Measurements from ENCODE around the gene ALDH1A2.

Gene ALDH1A2

GRCh38 chr15:58019503-58020376, 45.8 kb downstream of the ALDH1A2 start:
- TF ChIP-seq TAF1 (IDR thresholded peaks at IDR 0.05; ENCODE audit: borderline replicate concordance, insufficient read depth, low read length) (no peak), FOXP2 (optimal IDR thresholded peaks at IDR 0.05; ENCODE audit: borderline replicate concordance, extremely low read depth, extremely low read length, insufficient read depth) (no peak), SIN3A (IDR thresholded peaks at IDR 0.05; ENCODE audit: borderline replicate concordance, insufficient read depth, low read length) (no peak), POLR2AphosphoS5 (IDR thresholded peaks at IDR 0.05; ENCODE audit: low read depth, low read length) (no peak)
- TF ChIP-seq, protein P1, sequence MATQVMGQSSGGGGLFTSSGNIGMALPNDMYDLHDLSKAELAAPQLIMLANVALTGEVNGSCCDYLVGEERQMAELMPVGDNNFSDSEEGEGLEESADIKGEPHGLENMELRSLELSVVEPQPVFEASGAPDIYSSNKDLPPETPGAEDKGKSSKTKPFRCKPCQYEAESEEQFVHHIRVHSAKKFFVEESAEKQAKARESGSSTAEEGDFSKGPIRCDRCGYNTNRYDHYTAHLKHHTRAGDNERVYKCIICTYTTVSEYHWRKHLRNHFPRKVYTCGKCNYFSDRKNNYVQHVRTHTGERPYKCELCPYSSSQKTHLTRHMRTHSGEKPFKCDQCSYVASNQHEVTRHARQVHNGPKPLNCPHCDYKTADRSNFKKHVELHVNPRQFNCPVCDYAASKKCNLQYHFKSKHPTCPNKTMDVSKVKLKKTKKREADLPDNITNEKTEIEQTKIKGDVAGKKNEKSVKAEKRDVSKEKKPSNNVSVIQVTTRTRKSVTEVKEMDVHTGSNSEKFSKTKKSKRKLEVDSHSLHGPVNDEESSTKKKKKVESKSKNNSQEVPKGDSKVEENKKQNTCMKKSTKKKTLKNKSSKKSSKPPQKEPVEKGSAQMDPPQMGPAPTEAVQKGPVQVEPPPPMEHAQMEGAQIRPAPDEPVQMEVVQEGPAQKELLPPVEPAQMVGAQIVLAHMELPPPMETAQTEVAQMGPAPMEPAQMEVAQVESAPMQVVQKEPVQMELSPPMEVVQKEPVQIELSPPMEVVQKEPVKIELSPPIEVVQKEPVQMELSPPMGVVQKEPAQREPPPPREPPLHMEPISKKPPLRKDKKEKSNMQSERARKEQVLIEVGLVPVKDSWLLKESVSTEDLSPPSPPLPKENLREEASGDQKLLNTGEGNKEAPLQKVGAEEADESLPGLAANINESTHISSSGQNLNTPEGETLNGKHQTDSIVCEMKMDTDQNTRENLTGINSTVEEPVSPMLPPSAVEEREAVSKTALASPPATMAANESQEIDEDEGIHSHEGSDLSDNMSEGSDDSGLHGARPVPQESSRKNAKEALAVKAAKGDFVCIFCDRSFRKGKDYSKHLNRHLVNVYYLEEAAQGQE (IDR thresholded peaks at IDR 0.05; ENCODE audit: insufficient read depth in 1 of 2, low read depth in 2 of 2, low read length in 2 of 2), result no peak

DNA sequence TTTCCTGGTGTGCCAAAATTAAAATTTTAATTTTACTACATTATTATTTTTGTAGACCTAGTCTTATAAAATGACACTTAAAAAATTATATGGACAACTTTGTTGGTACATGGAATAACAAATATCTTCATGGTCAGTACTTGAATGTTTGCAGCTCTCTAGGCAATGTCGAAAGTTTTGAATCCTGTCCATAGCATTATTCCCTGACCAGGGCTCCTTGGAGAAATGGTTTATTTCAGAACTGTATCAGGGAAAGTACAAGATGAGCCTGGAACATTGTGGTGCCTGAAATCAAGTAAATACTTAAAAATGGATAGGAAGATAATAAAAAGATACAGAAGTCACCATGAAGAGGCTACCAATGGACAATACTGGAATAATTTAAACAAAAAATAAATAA, 47.6 kb downstream of the ALDH1A2 start:
- TF ChIP-seq SIN3A (IDR thresholded peaks at IDR 0.05; ENCODE audit: borderline replicate concordance, insufficient read depth, low read length), result no peak
- TF ChIP-seq, protein P1 (IDR thresholded peaks at IDR 0.05; ENCODE audit: insufficient read depth in 1 of 2, low read depth in 2 of 2, low read length in 2 of 2), result no peak
- no peak for TF ChIP-seq TAF1 (IDR thresholded peaks at IDR 0.05; ENCODE audit: borderline replicate concordance, insufficient read depth, low read length)
- no peak for TF ChIP-seq POLR2AphosphoS5 (IDR thresholded peaks at IDR 0.05; ENCODE audit: low read depth, low read length)
- TF ChIP-seq FOXP2 (optimal IDR thresholded peaks at IDR 0.05; ENCODE audit: borderline replicate concordance, extremely low read depth, extremely low read length, insufficient read depth), result no peak

- TF ChIP-seq, protein P1 (IDR thresholded peaks at IDR 0.05; ENCODE audit: insufficient read depth in 1 of 2, low read depth in 2 of 2, low read length in 2 of 2), result no peak
- TF ChIP-seq POLR2AphosphoS5 (IDR thresholded peaks at IDR 0.05; ENCODE audit: low read depth, low read length) (no peak), SIN3A (IDR thresholded peaks at IDR 0.05; ENCODE audit: borderline replicate concordance, insufficient read depth, low read length) (no peak), TAF1 (IDR thresholded peaks at IDR 0.05; ENCODE audit: borderline replicate concordance, insufficient read depth, low read length) (no peak), FOXP2 (optimal IDR thresholded peaks at IDR 0.05; ENCODE audit: borderline replicate concordance, extremely low read depth, extremely low read length, insufficient read depth) (no peak)
These were observed 48.8 kb downstream of the ALDH1A2 start for GRCh38 chr15:58016581-58017175.

DNA sequence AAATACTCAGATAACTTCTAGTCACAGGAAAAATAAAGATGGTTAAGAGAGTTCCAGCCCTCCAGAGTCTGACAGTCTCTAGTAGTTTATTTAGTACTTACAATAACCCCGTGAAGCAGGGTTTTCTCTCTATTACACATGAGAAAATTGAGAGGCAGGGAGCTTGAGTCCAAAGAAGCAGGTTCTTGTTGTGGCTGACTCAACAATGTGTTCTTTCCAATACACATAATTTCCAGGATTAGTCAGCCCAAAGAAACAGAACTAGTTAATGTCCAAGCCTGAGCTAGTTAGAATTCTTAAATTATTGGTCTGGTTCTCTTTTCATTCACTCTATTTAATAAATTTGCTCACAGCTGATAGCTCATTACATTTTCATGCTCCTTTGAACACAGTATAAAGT, 49.9 kb downstream of the ALDH1A2 start:
- TF ChIP-seq FOXP2 (optimal IDR thresholded peaks at IDR 0.05; ENCODE audit: borderline replicate concordance, extremely low read depth, extremely low read length, insufficient read depth) (no peak), POLR2AphosphoS5 (IDR thresholded peaks at IDR 0.05; ENCODE audit: low read depth, low read length) (no peak), SIN3A (IDR thresholded peaks at IDR 0.05; ENCODE audit: borderline replicate concordance, insufficient read depth, low read length) (no peak), TAF1 (IDR thresholded peaks at IDR 0.05; ENCODE audit: borderline replicate concordance, insufficient read depth, low read length) (no peak)
- TF ChIP-seq, protein P1 (IDR thresholded peaks at IDR 0.05; ENCODE audit: insufficient read depth in 1 of 2, low read depth in 2 of 2, low read length in 2 of 2), result no peak

Measured in PFSK-1 (cell line).